ENCODE results near the gene MYL12B.

Gene MYL12B

GRCh38 chr18:3230401-3231334 is 31.3 kb upstream of the MYL12B start:
- TF ChIP-seq CTCF (IDR thresholded peaks at IDR 0.05) = no peak

GRCh38 chr18:3233004-3233403 is 28.9 kb upstream of the MYL12B start:
- no peak for TF ChIP-seq CTCF (IDR thresholded peaks at IDR 0.05)

GRCh38 chr18:3233433-3234168 is 28.3 kb upstream of the MYL12B start:
- no peak for TF ChIP-seq CTCF (IDR thresholded peaks at IDR 0.05)

GRCh38 chr18:3234457-3234856 is 27.5 kb upstream of the MYL12B start:
- no peak for TF ChIP-seq CTCF (IDR thresholded peaks at IDR 0.05)

- no peak for TF ChIP-seq CTCF (IDR thresholded peaks at IDR 0.05)
These were observed 26.1 kb upstream of the MYL12B start for GRCh38 chr18:3235846-3236245.

- no peak for TF ChIP-seq CTCF (IDR thresholded peaks at IDR 0.05)
These were observed 25.5 kb upstream of the MYL12B start for GRCh38 chr18:3236470-3236869.

- TF ChIP-seq CTCF (IDR thresholded peaks at IDR 0.05) = no peak
These were observed 23.2 kb upstream of the MYL12B start for GRCh38 chr18:3238742-3239141.

Data from LNCAP (cell line).